Fibroblast of pulmonary artery (primary cell): ENCODE results near the gene DALRD3.

Experiments used
- DNase-seq: peaks from one replicate; pipeline ENCODE4 v3.0.0-alpha.2; 2010; ENCODE audit warnings: low read depth
- H3K4me3 ChIP-seq: replicated peaks from 2 replicates; pipeline ENCODE4 v1.5.1; 2011; ENCODE audit warnings: low read depth, mild to moderate bottlenecking, control low read depth, low read length, moderate library complexity
- TF ChIP-seq, protein P1 (sequence below): IDR thresholded peaks from 2 replicates; pipeline ENCODE4 v1.5.1; 2011; ENCODE audit warnings: mild to moderate bottlenecking, control low read depth, low read length, inconsistent platforms; ENCODE audit errors: missing control alignments

DALRD3 gene

DNA sequence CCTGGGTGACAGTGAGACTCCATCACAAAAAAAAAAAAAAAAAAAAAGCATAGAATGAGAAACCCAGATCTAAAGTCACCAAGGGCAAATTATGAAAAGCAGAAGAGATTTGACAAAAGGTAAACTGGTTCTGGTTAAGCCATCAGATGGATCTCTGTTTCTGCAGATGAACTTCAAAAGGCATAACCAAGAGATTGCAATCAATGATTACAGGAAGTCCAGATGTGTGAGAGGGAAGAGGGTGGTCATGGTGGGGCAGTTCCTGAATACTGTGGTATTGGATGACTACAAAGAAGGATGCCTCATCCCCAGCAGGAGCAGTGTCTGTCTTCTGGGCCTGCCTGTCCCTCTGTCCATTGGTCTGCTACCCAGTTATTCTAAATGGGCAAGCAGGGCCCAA lies 24.5 kb downstream of the DALRD3 start:
- TF ChIP-seq, protein P1, sequence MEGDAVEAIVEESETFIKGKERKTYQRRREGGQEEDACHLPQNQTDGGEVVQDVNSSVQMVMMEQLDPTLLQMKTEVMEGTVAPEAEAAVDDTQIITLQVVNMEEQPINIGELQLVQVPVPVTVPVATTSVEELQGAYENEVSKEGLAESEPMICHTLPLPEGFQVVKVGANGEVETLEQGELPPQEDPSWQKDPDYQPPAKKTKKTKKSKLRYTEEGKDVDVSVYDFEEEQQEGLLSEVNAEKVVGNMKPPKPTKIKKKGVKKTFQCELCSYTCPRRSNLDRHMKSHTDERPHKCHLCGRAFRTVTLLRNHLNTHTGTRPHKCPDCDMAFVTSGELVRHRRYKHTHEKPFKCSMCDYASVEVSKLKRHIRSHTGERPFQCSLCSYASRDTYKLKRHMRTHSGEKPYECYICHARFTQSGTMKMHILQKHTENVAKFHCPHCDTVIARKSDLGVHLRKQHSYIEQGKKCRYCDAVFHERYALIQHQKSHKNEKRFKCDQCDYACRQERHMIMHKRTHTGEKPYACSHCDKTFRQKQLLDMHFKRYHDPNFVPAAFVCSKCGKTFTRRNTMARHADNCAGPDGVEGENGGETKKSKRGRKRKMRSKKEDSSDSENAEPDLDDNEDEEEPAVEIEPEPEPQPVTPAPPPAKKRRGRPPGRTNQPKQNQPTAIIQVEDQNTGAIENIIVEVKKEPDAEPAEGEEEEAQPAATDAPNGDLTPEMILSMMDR: no peak
- no peak overlapping the region for H3K4me3 ChIP-seq
- DNase-seq: no peak

DNA sequence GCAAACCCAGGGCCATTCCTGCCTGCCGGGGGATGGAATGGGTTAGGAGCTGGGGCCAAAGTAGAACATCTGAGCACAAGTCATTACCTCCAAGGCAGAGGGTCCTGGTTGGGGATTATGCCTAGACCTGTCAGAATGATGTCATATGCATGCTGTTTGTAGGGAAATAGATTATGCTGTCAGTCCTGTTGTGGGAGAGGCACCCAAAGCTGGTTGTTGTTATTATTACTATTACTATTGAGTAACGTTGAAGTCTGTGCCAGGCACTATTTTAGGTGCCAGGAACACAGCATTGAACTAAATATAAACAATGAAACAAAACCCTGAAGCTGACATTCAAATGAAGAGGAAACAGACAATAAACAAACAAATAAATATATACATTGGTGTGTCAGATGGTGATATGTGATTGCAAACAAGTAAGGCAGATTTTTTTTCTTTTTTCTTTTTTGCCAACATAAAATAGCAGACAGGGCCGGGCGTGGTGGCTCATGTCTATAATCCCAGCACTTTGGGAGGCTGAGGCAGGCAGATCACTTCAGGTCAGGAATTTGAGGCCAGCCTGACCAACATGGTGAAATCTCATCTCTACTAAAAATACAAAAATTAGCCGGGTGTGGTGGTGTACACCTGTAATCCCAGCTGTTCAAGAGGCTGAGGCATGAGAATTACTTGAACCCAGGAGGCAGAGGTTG lies 26.4 kb downstream of the DALRD3 start:
- TF ChIP-seq, protein P1: no peak
- no peak for DNase-seq
- peak overlapping the region; percentile 69 for H3K4me3 ChIP-seq

DNA sequence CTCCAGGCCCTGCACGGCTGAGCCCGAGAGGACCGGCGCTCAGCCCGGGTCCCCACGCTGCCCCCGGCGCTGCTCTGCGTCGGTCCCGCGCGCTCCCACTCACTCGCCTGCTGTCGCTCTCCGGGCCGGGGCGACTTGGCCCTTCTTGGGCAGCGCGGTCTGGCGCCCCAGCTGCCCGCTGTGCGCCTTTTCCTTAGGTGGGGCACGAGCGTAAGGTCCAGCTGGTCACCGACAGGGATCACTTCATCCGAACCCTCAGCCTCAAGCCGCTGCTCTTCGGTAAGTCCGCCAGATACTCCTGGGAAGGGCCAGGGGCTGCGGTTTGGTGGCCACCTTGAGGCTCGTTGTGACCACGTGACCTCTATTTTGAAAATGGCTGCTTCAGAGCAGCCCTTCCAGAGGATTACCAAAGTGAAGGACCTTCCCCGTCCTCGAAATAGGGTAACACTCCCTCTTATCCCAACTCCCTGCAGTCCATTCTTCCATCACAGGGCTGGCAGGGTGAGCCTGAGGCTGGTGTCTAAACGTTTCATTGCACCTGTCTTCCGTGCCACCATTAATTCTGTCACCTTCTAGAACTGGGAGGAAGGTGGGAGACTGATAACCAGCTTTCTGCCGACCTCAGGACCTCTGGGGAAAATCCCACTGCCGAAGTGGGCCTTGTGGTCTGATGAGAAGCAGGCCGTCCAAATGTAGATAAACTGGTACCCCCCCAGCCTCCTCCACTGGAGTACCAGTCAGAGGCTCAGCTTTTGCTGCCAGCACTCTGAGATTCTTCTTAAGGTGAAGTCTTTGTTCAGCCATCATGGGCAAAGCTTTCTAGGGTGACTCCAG lies 27.5 kb downstream of the DALRD3 start:
- peak; percentile 20 for DNase-seq
- H3K4me3 ChIP-seq: peak overlapping the region; percentile 69
- TF ChIP-seq, protein P1: no peak

DNA sequence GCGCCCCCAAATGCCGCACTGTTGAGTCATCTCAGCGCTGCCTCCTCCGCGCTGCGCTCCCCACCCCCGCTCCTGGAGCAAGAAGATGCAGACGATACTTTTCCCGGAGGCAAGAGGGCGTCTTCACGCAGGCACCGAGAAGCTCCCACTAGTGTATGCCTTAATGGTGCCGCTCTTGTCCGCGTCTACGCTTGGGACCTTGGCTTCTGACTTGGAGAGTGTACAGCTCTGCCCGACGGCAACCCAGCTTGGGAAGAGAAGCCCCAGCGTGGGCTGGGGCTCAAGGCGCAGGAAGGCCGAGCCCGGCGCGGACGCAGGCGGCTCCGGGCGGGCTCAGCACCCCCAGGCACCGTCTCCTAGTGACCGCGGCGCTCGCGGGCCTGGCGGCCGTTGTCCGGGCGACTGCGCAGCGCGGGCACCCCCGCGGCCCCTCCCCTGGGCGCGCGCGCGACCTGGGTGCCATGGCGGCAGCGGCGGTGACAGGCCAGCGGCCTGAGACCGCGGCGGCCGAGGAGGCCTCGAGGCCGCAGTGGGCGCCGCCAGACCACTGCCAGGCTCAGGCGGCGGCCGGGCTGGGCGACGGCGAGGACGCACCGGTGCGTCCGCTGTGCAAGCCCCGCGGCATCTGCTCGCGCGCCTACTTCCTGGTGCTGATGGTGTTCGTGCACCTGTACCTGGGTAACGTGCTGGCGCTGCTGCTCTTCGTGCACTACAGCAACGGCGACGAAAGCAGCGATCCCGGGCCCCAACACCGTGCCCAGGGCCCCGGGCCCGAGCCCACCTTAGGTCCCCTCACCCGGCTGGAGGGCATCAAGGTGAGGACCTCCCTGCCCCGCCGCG lies 28.4 kb downstream of the DALRD3 start, which contains the start of gene P4HTM:
Gene P4HTM (plus strand): TSS at position 446 of the 840 bp plus-strand sequence. CDS start 16 bp downstream, at position 462.
- TF ChIP-seq, protein P1: peak; percentile 51
- DNase-seq: peak; percentile 95
- H3K4me3 ChIP-seq: peak within 1 kb of the TSS; percentile 69

DNA sequence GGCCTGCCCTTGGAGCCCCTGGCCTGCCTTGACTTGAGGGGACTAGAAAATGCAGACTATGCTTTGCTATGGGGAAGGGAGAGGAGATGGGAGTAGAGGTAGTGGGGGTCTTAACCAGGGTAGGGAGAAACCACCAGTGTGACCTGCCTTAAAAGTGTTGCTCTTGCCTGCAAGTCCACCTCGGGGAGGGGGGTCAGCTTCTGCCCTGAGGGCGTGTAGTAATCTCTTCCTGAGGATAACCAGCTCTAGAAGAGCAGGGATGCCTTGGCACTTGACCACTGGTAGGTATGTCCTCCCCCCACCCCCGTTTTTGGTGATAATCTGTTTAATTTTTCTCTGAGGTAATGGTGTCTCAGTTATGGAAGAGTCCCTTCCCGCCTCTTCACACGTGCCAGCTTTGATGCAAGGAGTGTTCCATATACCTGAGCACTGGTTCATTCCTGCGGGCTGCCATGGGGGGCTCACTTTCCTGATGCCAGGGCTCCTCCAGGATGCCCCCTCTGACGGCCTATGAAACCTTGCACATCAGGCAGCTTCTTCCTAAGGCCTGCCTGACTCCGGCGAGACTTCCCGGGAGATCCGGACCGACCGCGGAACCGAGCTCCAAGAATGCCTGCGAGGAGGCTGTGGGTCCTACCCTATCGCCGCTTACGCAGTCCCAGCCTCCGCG lies 29.1 kb downstream of the DALRD3 start:
- H3K4me3 ChIP-seq: peak overlapping the region; percentile 69
- TF ChIP-seq, protein P1: no peak
- DNase-seq: no peak

DNA sequence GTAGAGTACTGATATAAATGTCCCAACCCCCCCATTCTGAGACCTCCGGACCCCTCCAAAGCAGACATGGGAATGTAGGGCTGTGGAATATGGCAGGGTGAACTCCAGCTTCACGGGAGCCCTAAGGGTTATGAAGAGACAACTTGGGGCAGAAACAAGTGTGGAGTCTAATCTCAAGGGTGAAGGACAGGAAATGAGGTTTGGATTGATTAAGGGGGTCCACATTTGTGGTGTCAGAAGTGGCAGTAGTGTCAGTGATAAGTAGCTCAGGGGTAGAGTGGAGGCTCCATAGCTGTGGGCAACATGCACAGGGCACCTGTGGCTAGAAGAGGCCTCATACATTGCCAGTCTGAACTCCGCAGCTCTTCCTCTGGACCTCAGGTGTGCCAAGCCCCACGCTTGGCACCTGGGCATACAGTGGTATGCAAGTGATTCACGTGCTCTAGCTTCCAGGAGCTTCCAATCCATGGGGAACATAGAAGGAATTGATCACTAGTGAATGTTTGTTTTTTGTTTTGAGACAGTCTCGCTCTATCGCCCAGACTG lies 32.5 kb downstream of the DALRD3 start:
- TF ChIP-seq, protein P1: no peak
- no peak overlapping the region for H3K4me3 ChIP-seq
- no peak for DNase-seq
